ENCODE measurements around the gene MLLT1.

DNA sequence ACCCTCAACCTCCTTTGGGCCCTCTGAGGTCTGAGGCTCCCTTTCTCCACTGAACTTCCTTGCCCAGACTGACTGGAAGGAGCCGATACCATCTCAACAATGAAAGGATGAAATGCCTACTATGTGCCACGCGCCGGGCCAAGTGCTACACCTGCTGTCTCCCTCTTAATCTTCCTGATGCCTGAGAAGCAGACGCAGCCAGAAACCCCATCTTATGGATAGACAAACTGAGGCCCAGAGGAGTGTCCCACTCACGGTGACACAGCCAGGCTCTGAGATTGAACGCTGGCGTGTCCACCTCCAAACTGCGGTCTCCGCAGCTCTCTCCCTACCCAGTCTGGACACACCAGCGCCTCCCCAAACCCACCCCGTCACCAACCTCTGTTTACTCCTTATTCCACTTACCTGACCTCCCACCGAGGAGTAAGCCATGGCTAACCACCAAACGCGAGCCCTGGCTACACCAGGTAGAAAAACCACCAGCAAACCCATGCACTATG lies 20.9 kb downstream of the MLLT1 start:
- TF ChIP-seq POLR2A (IDR thresholded peaks at IDR 0.05) (no peak), POLR2AphosphoS5 (IDR thresholded peaks at IDR 0.05) (no peak)
- TF ChIP-seq, protein P1, sequence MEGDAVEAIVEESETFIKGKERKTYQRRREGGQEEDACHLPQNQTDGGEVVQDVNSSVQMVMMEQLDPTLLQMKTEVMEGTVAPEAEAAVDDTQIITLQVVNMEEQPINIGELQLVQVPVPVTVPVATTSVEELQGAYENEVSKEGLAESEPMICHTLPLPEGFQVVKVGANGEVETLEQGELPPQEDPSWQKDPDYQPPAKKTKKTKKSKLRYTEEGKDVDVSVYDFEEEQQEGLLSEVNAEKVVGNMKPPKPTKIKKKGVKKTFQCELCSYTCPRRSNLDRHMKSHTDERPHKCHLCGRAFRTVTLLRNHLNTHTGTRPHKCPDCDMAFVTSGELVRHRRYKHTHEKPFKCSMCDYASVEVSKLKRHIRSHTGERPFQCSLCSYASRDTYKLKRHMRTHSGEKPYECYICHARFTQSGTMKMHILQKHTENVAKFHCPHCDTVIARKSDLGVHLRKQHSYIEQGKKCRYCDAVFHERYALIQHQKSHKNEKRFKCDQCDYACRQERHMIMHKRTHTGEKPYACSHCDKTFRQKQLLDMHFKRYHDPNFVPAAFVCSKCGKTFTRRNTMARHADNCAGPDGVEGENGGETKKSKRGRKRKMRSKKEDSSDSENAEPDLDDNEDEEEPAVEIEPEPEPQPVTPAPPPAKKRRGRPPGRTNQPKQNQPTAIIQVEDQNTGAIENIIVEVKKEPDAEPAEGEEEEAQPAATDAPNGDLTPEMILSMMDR (IDR thresholded peaks at IDR 0.05): no peak

Measured in stomach (tissue), 4 donors.